A204.1 (cell line): Measurements from ENCODE around the gene RPL13.

ENCODE experiments used
- FAIRE-seq: peaks from 2 replicates; lab custom pipeline; 2012; peaks lifted over from hg19 to GRCh38; lab: Jason Lieb, UNC

RPL13 gene

DNA sequence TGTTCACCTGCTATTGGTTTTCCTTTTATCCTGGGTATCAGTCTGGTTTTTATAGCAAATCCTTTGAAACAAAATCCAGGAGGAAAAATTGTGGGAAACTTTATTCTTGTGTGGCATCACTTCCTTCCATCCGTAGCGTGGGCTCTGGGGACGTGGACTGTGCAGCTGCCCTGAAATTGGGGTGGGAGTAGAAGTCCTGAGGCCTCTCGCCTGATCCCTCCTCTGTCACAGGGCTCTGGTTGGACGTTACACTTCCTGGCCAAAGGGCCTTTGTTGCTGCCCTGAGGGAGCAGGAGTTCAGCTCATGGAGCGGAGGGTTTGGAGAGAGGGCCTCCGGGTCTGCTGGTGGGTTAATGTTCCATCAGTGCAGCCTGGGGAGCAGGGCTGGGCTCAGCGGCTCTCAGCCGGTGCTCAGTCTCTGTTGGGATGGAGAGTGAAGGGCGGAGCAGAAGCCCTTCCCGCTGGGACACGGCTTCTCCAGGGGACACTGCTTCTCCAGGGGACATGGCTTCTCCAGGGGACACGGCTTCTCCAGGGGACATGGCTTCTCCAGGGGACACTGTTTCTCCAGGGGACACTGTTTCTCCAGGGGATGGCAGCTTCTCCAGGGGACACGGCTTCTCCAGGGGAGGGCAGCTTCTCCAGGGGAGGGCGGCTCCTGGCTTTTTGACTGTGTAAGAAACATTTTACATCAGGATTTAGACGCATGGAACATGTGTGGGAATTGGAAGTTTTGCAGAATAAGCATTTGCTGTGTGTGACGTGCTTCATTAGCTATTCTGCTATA is 15.2 kb upstream of the RPL13 start:
- no peak for FAIRE-seq

DNA sequence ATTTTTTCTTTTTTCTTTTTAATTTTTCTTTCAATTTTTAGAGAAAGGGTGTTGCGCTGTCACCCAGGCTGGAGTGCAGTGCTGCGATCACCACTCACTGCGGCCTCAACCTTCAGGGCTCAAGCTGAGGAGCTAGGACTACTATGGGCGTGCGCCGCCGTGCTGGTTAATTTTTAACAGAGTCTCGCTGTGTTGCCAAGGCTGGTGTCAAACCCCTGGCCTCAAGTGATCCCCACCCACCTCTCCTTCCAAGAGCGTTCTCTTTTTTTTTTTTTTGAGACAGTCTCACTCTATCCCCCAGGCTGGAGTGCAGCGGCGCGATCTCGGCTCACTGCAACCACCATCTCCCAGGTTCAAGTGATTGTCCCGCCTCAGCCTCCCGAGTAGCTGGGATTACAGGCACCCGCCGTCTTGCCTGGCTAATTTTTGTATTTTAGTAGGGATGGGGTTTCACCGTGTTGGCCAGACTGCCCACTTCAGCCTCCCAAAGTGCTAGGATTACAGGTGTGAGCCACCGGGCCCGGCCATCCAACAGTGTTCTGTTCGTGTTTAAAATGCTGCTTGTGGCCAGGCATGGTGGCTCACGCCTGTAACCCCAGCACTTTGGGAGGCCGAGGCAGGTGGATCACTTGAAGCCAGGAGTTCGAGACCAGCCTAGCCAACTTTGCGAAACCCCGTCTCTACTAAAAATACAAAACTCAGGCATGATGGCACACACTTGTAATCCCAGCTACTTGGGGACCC is 14.5 kb upstream of the RPL13 start:
- no peak for FAIRE-seq

DNA sequence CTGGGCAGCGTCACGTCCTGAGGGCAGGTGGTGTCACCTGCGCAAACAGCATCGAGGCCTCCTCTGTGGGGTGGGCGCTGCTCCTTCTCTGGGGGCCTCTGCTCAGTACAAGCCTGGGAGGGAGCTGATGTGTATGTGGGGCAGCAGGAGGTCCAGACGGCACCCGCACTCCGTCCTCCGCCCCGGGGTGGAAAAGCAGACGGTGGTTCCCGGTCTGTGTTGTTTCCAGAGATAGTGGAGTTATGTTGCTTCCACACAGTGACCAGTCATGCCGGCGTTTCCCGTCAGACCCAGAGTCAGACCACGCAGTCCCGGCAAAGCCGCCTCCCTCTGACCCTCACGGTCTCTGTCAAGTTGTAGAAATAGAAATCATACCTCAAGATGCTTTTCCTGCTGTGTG is 13.7 kb upstream of the RPL13 start:
- FAIRE-seq = no peak

DNA sequence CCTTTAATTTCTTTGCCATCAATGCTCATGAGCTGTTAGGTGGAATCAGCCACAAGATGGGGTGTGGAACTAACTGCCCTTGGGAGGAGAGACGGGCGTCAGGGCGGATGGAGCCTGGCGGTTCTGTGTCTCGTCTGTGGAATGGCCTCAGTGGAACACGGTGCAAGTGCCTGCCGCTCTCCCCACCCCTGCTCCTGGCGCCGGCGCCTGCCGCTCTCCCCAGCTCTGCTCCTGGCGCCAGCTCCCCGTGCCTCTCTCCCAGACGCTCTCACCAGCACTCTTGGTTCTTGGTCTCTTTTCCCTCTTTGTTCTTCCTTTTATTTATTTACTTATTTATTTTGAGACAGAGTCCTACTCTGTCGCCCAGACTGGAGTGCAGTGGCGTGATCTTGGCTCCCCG is 13.2 kb upstream of the RPL13 start:
- FAIRE-seq = no peak

DNA sequence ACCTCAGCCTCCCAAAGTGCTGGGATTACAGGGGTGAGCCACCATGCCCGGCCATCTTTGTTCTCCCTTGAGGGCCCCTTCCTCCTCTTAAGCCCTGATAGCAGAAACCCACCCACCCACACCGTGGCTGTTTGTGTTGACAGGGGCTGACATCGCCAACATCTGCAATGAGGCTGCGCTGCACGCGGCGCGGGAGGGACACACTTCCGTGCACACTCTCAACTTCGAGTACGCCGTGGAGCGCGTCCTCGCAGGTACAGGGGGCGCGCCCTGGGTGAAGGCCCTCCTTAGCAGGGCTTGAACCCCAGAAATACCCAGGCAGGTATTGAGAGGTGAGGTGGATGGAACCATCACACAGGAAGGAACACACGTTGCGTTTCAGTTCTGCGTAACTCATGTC is 12.6 kb upstream of the RPL13 start:
- no peak for FAIRE-seq

DNA sequence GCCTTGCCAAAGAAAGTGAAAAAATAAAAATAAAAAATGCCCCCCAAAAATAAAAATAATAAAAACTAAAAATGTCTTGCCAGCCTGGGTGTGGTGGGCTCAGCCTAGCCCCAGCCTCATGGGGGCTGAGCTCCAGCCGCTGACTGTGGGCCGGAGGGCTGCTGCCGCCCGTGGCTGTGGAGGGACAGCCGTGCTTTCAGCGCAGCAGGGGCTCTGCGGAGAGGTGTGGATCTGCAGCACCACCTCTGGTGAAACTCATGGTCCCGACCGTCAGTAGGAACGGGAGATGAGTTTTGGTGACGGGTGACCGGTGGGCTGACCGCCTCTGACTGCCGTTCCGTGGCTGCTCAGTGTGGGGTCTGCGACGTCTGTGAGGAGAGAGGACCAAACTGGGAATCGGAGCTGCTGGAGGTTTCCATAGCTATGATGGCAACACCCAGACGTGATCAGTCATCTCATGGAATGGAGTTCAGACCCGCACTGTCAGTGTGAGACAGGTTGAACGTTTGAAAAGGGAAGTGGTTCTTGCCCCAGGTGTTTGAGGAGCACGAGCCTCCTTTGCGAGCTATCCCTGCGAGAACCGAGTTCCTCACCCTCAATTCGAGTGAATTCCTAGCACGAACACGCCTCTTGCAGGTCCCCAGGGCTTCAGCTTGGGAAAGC is 12.0 kb upstream of the RPL13 start:
- no peak for FAIRE-seq

GRCh38 chr16:89549007-89549700 is 11.3 kb upstream of the RPL13 start:
- FAIRE-seq = no peak

DNA sequence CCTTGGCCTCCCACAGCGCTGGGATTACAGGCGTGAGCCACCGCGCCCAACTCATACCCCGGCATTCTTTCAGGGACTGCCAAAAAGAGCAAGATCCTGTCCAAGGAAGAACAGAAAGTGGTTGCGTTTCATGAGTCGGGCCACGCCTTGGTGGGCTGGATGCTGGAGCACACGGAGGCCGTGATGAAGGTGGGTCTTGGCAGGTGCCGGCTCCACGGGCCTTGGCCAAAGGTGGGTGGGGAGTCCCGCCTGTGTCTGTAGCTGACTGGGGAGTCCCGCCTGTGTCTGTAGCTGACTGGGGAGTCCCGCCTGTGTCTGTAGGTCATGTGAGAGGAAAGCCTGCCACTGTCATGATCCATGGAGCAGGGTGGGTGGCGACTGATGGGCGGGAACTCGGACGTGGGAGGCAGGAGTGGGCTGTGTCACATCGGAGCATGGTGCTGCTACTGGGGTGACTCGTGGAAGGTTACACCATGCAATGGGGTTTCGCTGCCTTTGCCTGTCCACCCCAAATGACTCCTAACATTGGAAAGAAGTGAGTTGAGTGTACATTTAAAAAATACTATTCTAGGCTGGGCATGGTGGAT is 10.0 kb upstream of the RPL13 start:
- no peak for FAIRE-seq

DNA sequence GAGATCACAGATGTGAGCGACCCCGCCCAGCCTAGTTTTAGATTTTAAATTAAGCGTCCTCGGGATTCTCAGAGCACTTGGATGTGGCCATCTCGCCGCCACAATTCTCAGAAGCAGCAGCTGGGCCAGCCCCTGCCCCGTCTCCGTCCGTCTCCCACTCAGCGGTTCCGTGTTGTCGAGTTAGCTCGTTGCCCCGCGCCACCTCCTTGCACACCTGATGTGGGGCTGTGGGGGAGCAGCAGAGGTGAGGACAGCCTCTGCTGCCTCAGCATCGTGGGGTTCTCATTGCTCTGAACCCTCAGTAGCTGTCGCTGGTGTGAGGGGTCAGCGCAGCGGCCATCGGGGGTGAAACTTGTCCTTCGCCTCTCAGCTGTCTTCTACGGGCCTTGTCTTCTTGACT is 8.2 kb upstream of the RPL13 start:
- no peak for FAIRE-seq

GRCh38 chr16:89552913-89553312 is 7.6 kb upstream of the RPL13 start:
- FAIRE-seq = no peak

GRCh38 chr16:89553733-89554132 is 6.7 kb upstream of the RPL13 start:
- FAIRE-seq = no peak

GRCh38 chr16:89554343-89554742 is 6.1 kb upstream of the RPL13 start:
- FAIRE-seq = no peak

DNA sequence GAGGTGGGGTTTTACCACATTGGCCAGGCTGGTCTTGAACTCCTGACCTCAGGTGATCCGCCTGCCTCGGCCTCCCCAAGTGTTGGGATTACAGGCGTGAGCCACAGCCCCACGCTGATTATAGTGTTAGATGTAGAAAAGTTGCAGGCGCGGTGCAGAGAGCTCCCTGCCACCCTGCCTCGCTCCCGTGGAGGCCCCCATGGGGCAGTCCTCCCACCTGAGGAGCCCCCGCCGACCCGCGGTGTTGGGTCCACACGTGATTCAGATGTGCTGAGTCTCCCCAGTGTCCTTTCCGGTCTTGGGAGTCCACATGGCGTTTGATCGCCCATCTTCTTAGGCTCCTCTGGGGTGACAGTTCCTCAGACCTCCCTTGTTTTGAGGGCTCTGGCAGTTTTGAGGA is 5.2 kb upstream of the RPL13 start:
- FAIRE-seq = no peak

DNA sequence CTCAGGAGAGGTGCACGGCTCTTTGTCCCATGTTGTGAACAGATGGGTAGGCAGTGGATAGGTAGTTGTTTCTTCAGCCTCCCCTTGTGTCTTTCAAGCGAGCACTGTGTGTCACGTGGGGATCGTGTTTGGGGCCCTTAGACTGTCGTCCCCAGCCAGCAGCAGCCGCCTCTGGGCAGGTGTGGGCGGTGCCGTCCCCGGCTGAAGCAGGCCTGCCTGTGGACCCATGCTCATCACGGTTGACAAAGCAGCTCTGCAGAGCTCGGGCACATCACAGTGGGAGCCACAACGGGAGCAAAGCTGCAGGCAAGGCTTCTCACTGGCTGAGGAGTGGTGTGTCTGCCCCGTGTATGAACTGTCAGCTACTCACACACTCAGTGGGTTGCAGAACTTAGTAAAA is 4.7 kb upstream of the RPL13 start:
- FAIRE-seq = no peak

DNA sequence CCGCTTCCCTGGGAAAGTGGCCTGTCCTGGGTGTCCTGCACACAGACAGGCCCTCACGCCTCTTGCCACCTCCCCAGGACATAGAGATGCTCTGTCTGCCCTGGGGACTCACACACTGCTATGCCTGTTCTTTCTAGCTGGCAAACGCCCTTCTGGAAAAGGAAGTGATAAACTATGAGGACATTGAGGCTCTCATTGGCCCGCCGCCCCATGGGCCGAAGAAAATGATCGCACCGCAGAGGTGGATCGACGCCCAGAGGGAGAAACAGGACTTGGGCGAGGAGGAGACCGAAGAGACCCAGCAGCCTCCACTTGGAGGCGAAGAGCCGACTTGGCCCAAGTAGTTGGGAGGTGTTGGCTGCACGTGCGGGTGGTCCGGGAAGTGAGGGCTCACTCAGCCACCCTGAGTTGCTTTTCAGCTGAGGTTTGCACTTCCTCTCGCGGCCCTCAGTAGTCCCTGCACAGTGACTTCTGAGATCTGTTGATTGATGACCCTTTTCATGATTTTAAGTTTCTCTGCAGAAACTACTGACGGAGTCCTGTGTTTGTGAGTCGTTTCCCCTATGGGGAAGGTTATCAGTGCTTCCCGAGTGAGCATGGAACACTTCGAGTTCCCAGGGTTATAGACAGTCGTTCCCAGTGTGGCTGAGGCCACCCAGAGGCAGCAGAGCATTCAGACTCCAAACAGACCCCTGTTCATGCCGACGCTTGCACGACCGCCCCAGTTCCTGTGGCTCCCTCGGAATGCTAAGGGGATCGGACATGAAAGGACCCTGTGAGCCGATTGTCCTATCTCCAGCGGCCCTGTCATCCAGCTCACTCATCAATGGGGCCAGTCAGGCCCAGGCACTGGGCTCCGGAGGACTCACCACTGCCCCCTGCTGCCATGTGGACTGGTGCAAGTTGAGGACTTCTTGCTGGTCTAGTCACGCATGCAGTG is 3.5 kb upstream of the RPL13 start:
- FAIRE-seq = no peak

- FAIRE-seq = no peak
Observed at GRCh38 chr16:89557690-89558490, 2.6 kb upstream of the RPL13 start.

- no peak for FAIRE-seq
Observed at GRCh38 chr16:89561142-89561883, 831 bp downstream of the RPL13 start.

- FAIRE-seq = no peak
Observed at GRCh38 chr16:89561884-89562599, 1.6 kb downstream of the RPL13 start.

GRCh38 chr16:89562939-89563338 is 2.5 kb downstream of the RPL13 start:
- no peak for FAIRE-seq
